NCI-H146 (cell line): ENCODE data around the gene SHISA9.

Experiments used
- DNase-seq: peaks from one replicate; lab custom pipeline; 2025; lab: John Stamatoyannopoulos, UW

Gene SHISA9

DNA sequence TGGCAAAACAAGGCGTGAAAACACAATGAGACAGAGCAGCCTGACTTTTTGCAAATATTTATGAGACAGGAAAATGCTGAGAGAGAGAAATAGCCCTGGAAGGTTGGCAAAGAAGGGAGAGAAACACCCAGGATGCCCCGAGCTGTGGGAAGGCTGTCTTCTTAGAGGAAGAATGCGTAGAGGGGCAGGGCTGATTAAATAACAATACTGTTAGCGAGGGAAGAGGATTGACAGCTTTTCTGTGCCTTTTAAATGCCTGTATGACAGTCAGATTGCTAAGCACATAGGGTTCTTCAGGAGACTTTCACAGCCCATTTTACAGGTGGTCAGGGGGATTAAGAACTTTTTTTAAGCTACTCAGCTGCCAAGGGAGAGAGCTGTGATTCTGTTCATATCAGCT, 219.2 kb downstream of the SHISA9 start:
- DNase-seq = no peak

DNA sequence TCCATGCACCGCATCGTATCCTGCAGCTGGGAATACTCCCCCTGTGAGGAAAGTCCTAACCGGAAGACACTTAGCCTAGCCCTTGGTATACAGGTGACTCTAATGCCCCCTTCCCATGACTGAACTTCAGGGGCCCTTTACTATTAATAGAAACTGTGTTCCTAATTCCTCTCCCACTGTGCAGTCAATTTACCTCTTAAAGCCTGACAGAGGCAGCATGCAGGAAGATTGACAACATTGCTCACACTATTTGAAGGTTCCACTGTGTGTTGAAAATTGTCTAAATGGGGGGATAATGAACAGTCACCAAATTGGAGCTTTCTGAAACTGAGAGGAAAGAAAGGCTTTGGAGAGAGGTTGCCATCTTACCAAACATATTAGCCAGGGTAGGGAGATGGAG, 222.6 kb downstream of the SHISA9 start:
- no peak for DNase-seq

DNA sequence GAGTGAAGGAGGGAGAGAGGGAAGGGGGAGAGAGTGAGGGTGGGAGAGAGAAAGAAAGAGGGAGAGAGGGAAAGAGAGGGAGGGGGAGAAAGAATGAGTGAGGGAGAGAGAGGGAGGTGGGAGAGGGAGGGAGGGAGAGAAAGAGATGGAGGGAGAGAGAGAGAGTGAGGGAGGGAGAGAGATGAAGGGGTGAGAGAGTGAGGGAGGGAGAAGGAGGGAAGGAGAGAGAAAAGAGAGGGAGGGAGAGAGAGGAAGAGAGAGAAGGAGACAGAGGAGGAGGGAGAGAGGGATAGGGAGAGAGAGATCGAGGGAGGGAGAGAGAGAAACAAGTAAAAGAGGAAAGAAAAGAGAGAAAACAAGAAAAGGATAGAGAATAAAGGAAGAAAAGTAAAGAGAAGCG, 225.7 kb downstream of the SHISA9 start:
- no peak for DNase-seq

DNA sequence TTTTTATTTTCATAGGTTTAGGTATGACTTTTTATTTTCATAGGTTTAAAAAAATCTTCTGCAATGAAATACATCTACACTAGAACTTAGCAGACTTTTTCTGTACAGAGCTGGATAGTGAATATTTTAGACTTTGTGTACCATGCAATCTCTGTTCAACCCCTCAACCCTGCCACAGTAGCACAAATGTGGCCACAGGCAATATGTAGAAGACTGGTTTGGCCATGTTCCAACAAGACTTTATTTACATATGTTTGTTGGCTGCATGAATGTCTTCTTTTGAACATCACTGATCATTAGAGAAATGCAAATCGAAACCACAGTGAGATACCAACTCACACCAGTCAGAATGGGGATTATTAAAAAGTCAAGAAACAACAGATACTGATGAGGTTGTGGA, 229.2 kb downstream of the SHISA9 start:
- no peak for DNase-seq

DNA sequence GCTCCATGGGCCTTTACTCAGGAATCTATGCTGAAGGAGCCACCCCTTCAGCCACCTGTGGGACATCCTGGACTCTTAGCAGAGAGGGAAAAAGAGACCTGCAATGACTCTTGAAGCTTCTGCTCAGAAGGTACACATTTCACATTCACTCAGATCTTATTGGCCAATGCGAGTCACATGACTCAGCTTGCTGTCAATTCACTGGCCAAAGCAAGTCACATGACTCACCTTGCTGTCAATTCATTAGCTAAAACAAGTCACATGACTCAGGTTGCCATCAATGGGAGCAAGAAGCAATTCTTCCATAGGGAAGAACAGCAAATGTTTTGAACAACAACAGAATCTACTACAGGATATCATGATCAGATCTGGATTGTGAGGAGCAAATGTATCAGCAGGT, 233.4 kb downstream of the SHISA9 start:
- no peak for DNase-seq

DNA sequence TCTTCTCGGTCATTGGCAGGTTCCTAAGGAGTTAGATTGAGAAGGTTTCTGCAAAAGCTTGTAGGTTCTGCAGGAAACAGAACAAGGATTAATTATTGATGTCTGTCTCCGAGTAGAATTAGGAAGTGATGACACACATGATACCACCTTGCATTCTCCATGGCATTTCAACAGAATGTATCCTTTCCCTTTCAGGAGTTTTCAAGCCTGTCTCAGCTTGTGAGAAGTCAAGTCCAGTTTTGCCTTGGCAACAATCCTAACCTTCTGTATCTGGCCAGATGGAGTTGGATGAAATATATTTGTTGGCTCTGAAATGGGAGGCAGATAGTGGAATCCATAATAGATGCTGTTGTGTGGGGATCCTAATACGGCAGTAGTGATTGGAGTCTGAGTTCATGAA, 235.5 kb downstream of the SHISA9 start:
- DNase-seq = no peak

DNA sequence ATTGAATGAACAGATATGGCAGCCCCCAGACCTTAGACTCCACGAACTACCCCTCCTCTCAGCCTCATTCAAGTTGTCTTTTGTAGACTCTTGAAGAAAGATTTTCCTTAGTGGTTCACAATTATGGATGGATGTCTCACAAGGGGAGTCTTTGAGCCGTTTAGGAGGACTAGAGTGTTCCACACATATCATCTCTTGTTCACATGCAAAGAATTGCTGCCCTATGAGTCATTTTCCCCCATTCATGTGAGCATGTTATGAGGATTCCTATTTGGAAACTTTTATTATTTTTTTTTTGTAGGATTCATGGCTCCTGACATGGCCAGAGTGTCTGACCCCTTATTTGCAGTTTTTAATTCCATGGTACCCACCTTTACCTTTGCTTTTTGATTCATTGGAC, 237.1 kb downstream of the SHISA9 start:
- no peak for DNase-seq

DNA sequence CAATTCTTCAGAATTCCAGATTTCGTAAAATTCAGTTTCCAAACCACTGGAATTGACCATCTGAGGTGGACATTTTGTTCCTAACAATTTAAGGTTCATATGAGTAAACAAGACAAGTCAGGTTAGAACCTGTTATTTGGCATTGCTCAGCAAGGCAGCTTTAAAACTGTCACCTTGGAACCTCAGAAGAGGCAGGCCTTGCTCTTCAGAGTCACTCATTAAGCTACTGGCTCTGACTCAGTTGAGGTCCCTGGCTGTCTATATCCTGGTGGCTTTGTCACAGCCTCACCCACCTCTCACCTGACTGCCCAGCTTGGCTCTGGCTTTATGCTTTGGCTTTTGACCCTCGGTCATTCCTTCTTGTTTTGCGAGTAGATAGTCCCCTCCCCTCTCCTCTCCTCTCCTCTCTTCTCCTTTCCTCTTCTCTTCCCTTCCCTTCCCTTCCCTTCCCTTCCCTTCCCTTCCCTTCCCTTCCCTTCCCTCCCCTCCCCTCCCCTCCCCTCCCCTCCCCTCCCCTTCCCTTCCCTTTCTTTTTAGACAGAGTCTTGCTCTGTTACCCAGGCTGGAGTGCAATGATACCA, 238.4 kb downstream of the SHISA9 start:
- DNase-seq = no peak

DNA sequence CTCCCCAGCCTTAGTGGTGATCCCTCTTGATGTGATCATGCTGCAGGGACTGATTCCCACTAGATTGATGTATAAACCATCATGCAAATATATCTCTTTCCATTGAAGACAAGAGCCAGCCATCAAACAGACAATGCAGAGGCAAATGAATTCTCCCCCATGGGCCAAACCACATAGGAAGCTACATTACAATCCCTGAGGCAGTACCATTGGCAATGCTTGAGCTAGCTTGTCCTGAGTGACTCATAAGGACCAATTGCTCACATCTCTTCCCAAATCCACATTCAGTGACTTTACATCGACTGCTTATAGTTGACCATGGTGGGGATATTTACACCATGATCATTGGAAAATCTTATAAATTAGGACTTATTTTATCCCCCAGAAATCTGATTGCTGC, 242.2 kb downstream of the SHISA9 start:
- no peak for DNase-seq

DNA sequence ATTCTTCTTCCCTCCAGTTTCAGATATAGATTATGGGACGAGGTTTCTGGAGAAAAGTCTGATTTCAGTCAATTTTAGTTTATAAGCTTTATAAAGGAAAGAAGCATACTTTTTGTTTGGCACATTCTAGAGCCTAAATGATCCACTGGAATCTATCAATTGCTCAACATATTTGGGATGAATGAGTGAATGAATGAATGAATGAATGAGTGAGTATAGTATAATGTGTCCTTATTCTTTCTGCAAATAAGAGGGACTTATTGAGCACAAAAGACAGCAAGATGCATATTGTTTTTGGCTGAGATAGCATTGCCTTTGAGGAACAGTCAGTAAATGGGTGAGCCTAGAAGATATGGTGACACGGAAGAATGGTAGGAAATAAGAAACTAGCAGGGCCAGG, 245.4 kb downstream of the SHISA9 start:
- no peak for DNase-seq

DNA sequence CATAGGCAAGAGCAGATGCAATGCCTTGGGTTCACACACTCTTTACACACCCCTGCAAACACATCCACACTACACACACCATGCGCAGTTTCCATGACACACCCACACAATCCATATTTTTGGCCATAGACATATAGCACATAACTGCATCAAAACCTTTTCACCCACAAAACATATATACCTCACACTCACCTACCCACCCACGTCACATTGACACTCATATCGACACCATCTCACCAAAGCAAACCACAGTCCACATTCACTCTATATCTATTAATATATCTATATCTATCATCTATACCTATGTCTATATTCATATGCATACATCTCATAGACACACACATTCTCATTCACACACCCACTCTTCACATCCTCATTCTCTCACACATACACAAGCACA, 246.9 kb downstream of the SHISA9 start:
- no peak for DNase-seq

DNA sequence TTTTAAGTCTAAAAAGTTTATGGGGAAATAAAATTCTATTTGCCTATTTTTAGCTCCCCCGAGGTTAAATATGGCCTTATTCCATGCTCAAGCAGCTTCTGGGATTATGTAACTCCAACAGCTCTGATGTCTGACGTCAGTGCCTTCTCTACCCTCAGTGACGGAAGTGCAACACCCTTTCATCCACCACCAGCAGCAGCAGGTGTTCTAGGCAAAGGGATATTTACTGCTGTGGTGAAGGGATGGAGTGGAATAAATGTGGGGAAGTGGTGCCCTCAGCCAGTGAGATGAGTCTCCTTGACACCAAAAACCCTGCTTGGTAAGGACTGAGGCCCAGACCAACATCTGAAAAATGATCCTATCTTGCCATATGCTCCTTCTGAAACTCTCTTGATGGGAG, 247.4 kb downstream of the SHISA9 start:
- DNase-seq = no peak

DNA sequence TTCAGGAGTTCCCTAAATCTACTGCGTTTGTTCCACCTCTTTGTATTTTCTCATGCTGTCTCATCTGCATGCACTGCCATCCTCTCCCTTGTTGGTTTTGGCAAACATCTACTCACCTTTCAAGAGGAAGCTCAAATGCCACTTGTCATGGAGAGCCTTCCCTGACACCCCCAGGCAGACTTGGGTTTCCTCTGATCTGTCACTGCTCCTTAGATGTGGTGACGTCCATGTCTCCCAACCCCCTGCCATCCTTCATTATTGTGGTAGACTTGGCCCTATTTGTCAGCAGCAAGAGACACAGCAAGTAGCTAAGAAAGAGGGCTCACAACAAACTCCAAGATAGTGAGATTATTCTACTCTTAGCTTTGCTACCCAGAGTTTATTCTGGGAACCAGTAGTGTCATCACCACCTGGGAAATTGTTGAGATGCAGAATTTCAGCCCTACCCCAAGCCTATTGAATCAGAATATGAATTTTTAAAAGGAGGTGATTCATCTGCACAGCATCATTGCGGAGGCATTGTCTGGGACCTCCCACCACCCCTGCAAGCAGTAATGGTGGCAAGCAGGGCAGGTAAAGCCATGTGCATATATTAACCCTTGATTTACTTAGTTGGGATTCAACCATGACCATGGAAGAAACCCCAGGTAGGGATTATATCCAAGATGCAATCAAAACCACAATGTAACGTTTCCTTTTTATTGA, 248.9 kb downstream of the SHISA9 start:
- DNase-seq = no peak

DNA sequence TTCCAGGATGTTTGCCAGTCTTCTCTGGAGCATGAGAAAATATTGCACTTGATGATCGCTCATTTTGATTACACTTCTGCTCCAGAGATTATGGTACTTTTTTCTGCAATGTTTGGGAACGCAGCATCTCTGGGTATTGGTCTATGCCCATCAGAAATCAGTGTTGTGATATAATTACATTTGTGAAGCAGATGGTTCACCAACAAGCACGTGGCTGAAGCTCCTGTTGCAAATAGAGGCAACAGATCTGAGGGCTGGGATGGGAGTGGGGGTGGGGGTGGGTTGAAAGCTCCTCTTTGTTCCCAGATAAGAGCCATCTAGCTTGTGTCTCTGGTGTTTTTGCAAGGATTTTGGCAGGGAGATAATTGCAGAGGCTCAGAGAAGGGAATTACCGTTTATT, 252.3 kb downstream of the SHISA9 start:
- DNase-seq = no peak

DNA sequence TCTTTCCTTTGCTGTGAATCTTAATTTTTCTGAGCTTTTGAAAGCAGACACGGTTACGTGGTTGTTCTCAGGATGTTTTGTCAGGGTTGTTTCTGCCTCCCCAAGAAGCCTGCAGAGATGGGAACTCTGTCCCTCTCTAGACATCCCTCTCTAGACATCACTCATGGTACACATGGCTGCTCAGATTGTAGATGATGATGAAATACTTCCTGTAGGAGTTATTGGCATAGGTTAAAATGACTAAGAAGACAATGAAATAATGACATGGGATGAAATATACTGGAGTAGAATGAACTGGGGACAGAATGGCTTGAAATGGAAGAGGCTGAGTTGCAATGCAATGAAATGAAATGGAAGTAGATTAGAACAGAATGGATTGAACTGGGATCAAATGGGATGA, 253.4 kb downstream of the SHISA9 start:
- DNase-seq = no peak

DNA sequence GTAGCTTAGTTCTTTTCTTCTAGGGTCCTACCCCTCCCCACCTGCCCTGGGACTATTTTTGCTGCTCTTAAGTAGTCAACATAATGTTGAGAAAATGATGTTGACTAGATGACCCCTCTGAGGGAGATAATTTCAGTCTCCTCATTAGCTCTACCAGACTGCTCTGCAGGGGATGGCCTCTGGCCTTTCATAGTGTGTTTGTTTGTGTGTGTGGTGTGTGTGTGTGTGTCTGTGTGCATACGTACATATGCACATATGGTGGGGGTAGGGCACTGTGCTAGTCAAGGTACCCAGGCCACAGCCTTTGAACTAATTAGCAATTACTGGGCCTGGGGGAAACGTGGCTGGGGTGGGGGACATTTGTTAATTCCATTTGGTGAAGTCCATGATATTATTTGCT, 254.0 kb downstream of the SHISA9 start:
- no peak for DNase-seq

DNA sequence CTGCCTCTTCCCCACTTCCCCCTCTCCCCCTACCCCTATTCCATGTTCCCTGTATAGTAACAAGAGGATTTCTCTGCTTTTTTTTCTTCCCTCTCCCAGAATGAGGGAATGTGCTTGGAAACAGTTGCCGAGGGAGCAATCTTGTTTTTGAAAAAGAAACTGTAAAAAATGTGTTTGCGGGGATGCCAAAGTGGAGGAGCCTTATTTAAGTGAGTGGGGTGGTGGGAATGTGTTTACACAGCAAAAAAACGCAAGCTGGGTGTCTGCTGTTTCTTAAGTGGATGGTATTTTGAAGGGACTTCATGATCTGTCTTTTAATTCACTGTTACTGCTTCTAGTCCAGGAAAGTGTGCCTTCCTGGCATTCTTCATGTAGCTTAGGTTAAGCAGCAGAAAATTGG, 254.4 kb downstream of the SHISA9 start:
- no peak for DNase-seq

DNA sequence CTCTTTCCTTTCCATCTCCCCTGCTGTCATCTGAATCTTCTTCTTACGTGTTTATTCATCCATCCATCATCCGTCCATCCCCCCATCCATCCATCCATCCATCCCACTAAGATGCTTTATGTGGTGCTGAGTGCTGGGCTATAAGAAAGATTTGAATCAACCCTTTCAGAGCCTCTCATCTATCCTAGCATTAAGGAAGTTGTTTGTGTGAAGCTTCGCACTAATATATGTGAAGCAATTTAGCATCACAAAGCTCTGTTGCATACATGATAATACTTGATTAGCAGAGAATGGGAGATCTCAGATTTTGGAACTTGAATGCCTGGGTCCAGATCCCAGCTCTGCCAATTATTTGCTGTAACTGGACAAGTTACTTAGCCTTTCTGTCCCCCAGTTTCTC, 255.7 kb downstream of the SHISA9 start:
- no peak for DNase-seq

DNA sequence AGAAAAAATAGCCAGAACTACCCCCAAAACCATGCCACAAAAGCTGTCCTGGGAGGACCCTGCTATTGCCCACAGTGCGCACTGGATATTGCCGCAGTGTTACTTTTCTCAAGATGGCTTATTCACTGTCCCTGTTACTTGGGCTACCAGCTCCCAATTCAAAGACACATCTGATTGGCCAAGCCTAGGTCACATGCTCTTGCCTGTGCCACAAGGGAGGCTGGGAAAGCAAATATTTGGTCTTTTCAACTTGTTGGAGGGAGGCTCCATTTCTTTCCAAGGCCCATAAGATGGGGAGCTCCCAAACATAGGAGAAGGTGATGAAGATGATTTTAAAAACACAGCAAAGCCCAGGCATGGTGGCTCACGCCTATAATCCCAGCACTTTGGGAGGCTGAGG, 257.0 kb downstream of the SHISA9 start:
- no peak for DNase-seq

DNA sequence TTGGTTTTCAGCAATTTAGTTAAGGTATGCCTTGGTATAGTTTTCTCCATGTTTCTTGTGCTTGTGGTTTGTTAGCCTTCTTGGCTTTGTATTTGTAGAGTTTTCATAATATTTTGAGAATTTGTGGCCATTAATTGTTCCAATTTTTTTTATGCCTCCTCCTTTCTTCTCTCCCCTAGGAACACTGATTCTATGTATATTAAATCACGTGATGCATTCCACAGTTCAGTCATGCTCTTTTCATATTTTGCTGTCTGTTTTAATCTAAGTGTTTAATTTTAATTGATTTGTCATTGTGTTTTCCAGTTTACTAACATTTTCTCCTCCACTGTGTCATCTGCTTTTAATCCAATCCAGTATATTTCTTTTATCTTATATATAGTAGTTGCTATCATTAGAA, 263.6 kb downstream of the SHISA9 start:
- no peak for DNase-seq

DNA sequence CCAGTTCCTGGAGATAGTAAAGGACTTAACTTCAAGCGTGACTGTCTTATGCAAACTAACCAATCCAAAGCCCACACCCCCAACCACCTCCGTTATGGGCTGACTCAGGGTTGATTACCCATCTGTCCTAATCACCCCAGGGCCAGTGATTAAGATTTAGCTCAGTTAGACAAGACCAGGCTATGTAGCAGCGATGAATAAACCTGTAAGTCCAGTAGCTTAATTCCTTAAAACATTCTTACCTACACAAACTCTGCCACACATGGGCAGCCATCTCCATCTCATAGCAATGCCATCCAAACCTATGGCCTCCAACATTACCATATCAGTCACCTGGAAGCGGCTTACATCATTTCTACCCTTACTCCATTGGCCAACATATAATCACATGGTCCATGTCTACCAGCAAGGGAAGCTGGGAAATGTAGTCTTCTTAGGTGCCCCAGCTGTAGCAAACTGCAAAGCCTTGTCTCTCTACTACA, 266.7 kb downstream of the SHISA9 start:
- peak; percentile 14 for DNase-seq

DNA sequence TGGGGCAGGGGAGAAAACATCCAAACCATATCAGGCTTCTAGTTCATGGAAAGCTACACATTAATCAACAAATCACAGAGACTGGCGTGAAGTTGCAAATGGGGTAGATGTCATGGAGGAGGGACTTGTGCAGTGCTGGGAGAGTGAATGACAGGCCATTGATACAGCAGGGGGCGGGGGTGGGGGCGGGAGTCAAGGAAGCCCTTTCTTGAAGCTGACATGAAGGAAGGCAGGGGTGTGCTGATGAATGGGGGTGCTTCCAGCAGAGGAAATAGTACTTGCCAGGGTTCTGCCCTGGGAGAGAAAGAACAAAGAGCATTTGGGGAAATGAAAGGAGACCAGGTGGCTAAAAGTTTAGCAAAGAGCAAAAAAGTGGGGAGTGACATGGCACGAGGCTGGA, 269.9 kb downstream of the SHISA9 start:
- no peak for DNase-seq

DNA sequence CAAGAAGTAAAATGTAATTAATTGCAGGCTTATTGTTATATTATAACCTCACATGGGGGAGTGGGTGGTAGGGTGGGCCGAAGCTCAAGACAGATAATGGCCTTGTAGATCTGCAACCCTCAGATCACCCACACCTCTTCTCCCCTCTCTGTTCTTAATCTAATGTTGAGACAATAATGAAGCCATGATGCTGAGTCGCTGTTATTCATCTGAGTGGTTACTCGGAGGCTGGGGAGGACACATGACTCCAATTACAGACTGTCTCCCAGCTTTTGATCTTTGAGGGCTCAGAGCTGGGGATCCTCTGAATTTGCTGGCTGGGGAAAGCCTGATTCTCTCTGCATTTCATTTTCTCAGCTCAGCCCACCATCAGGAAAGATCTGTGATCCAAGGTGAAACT, 275.3 kb downstream of the SHISA9 start:
- DNase-seq = no peak

DNA sequence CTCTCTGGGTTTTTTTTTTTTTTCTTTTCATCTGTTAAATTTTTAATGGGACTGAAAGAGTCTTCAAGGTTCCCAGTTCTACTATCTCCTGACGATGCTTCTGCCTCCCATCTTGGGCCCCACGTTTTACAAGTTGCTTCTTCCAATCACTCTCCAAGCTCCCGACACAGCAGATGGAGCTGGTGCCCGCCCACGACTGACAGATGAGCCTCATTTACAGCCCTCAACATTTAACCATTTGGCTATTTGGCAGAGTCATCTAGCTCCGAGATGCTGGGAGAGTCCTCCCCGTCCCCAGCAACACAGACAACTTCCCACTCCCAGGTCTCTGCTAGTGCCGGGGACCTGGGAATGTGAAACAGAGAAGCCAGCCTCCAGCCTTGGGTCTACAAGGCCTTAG, 276.9 kb downstream of the SHISA9 start:
- no peak for DNase-seq
